NB4 (cell line): ENCODE results near the gene DIP2C.
A peak's percentile ranks its signal among the peaks of the same experiment; 100 is the strongest.

Experiments
- DNase-seq: peaks from one replicate; pipeline ENCODE4 v3.0.0; 2010; ENCODE audit warnings: low read depth
- H3K4me3 ChIP-seq: one replicate; pipeline ENCODE4 v1.5.1; 2011; ENCODE audit warnings: mild to moderate bottlenecking, low read depth, low read length, moderate library complexity
- CTCF ChIP-seq: IDR thresholded peaks from one replicate; pipeline ENCODE4 v1.5.1; 2012; ENCODE audit warnings: low read depth, low read length
- MAX ChIP-seq: IDR thresholded peaks from 2 replicates; pipeline ENCODE4 v1.6.1; 2011; ENCODE audit warnings: low read depth, low read length
- MYC ChIP-seq: IDR thresholded peaks from 2 replicates; pipeline ENCODE4 v1.6.1; 2011; ENCODE audit warnings: low read depth, low read length
- POLR2A ChIP-seq: IDR thresholded peaks from 2 replicates; pipeline ENCODE4 v1.6.1; 2011; ENCODE audit warnings: mild to moderate bottlenecking; ENCODE audit not compliant: insufficient read length; ENCODE audit errors: extremely low read depth

DIP2C gene

GRCh38 chr10:361203-362081 is 328.0 kb downstream of the DIP2C start:
- no peak for DNase-seq
- no peak overlapping the region for H3K4me3 ChIP-seq
- TF ChIP-seq CTCF (no peak), MAX (no peak), POLR2A (no peak), MYC (no peak)

GRCh38 chr10:360653-361052 is 328.8 kb downstream of the DIP2C start:
- H3K4me3 ChIP-seq: no peak overlapping the region
- DNase-seq: no peak
- TF ChIP-seq MYC (no peak), POLR2A (no peak), MAX (no peak), CTCF (no peak)

- TF ChIP-seq MAX (no peak), CTCF (no peak), MYC (no peak), POLR2A (no peak)
- no peak for DNase-seq
Measured at GRCh38 chr10:359762-360161, 329.7 kb downstream of the DIP2C start.

GRCh38 chr10:359093-359492 is 330.4 kb downstream of the DIP2C start:
- no peak for TF ChIP-seq MYC
- no peak for TF ChIP-seq CTCF
- TF ChIP-seq POLR2A: no peak
- no peak for TF ChIP-seq MAX
- no peak overlapping the region for H3K4me3 ChIP-seq
- no peak for DNase-seq

More at GRCh38 chr10:359762-360161, 329.7 kb downstream of the DIP2C start:
- no peak overlapping the region for H3K4me3 ChIP-seq

GRCh38 chr10:357201-357950 is 332.1 kb downstream of the DIP2C start:
- DNase-seq: no peak
- no peak overlapping the region for H3K4me3 ChIP-seq
- TF ChIP-seq POLR2A: no peak

GRCh38 chr10:356452-356851 is 333.0 kb downstream of the DIP2C start:
- no peak for TF ChIP-seq MAX
- TF ChIP-seq MYC: no peak
- no peak for TF ChIP-seq POLR2A
- TF ChIP-seq CTCF: no peak
- H3K4me3 ChIP-seq: no peak overlapping the region
- DNase-seq: peak; percentile 16
